SK-N-SH (cell line): Measurements from ENCODE around the gene NSD1. TPM values are rescaled to one million over a fixed set of nuclear protein-coding genes. Genes with fewer than 3 reads are reported as not detected.

Experiments used
- CTCF ChIA-PET: fragments of 300-600, 350-600 bp; formaldehyde crosslinking; extraction: SDS; loops from one replicate; lab custom pipeline; 2021; lab: Yijun Ruan, JAX
- POLR2A ChIA-PET: fragments of 350-600 bp; sonication (Branson Sonifier 250); formaldehyde crosslinking; extraction: SDS; loops from one replicate; lab custom pipeline; 2020; ENCODE audit warnings: antibody characterized with exemption, inconsistent platforms; lab: Yijun Ruan, JAX
- DNase-seq: peaks from one replicate; pipeline ENCODE4 v3.0.0; 2012
- H2AFZ ChIP-seq: fragments of 200-600 bp; sonication (generic); 2 replicates; pipeline ENCODE4 v1.8.1; 2016; ENCODE audit warnings: antibody characterized with exemption, mild to moderate bottlenecking, low read depth
- H3F3A ChIP-seq: fragments of 200-600 bp; sonication (generic); replicated peaks from 2 replicates; pipeline ENCODE3; 2016; ENCODE audit warnings: antibody characterized with exemption, mild to moderate bottlenecking; ENCODE audit not compliant: insufficient read depth
- H3K27ac ChIP-seq, 2 experiments: fragments of 200-500 bp in 1 of 2; fragments of 200-600 bp in 1 of 2; sonication (Bioruptor generic) in 1 of 2; sonication (generic), shearing (Covaris generic) in 1 of 2; 2 replicates each; pipeline versions ENCODE4 v1.5.1 to v1.6.1; 2014 to 2016; ENCODE audit warnings: low read depth in 2 of 2, inconsistent platforms in 1 of 2, low read length in 1 of 2, mild to moderate bottlenecking in 1 of 2, mixed read lengths in 1 of 2
- H3K27me3 ChIP-seq: fragments of 200-600 bp; sonication (generic), shearing (Covaris generic); 2 replicates; pipeline ENCODE4 v1.6.1; 2016; ENCODE audit warnings: mixed run types; ENCODE audit not compliant: insufficient read depth
- H3K36me3 ChIP-seq, 2 experiments: fragments of 200-500 bp in 1 of 2; fragments of 200-600 bp in 1 of 2; sonication (Bioruptor generic) in 1 of 2; sonication (generic) in 1 of 2; replicated peaks in 1 of 2; 2 replicates each; pipeline versions ENCODE3 to v1.5.1; 2014 to 2016; ENCODE audit warnings: low read length in 1 of 2, mild to moderate bottlenecking in 1 of 2; ENCODE audit not compliant: insufficient read depth in 2 of 2, control insufficient read depth in 1 of 2
- H3K4me1 ChIP-seq, 2 experiments: fragments of 200-500 bp in 1 of 2; fragments of 200-600 bp in 1 of 2; sonication (Bioruptor generic) in 1 of 2; sonication (generic), shearing (Covaris generic) in 1 of 2; 2 replicates each; pipeline versions ENCODE4 v1.5.1 to v1.6.1; 2014 to 2016; ENCODE audit warnings: low read depth in 1 of 2, low read length in 1 of 2, mixed run types in 1 of 2; ENCODE audit not compliant: insufficient read depth in 2 of 2, control insufficient read depth in 1 of 2
- H3K4me2 ChIP-seq: fragments of 200-600 bp; sonication (generic), shearing (Covaris generic); 2 replicates; pipeline ENCODE4 v1.6.1; 2017; ENCODE audit warnings: mixed run types
- H3K4me3 ChIP-seq, 2 experiments: fragments of 200-500 bp in 1 of 2; fragments of 200-600 bp in 1 of 2; sonication (Bioruptor generic) in 1 of 2; sonication (generic), shearing (Covaris generic) in 1 of 2; 2 replicates each; pipeline versions ENCODE4 v1.5.1 to v1.8.1; 2014 to 2016; ENCODE audit warnings: low read depth in 2 of 2, inconsistent platforms in 1 of 2, low read length in 1 of 2, mild to moderate bottlenecking in 1 of 2, mixed read lengths in 1 of 2, moderate library complexity in 1 of 2
- H3K79me2 ChIP-seq: fragments of 200-600 bp; sonication (generic); 2 replicates; pipeline ENCODE4 v1.8.1; 2017; ENCODE audit warnings: mild to moderate bottlenecking; ENCODE audit not compliant: insufficient read depth
- H3K9ac ChIP-seq: fragments of 200-600 bp; sonication (generic); 2 replicates; pipeline ENCODE4 v1.6.1; 2017; ENCODE audit warnings: mixed run types
- H3K9me2 ChIP-seq: fragments of 200-600 bp; sonication (generic); 2 replicates; pipeline ENCODE4 v1.6.1; 2017; ENCODE audit warnings: mixed run types
- H3K9me3 ChIP-seq: fragments of 200-600 bp; sonication (generic); 2 replicates; pipeline ENCODE4 v1.6.1; 2017; ENCODE audit warnings: mixed run types, mild to moderate bottlenecking, moderate library complexity
- H4K20me1 ChIP-seq: fragments of 200-600 bp; sonication (generic); 2 replicates; pipeline ENCODE4 v1.6.1; 2017; ENCODE audit warnings: mild to moderate bottlenecking, mixed run types; ENCODE audit not compliant: insufficient read depth
- CHD2 ChIP-seq: fragments of 150-350 bp; IDR thresholded peaks from 2 replicates; pipeline ENCODE4 v1.6.1; 2018; ENCODE audit warnings: low read length; ENCODE audit not compliant: partially characterized antibody
- ELF1 ChIP-seq: IDR thresholded peaks from 2 replicates; pipeline ENCODE4 v1.4.0; 2012
- EZH2phosphoT487 ChIP-seq: fragments of 200-600 bp; sonication (generic); IDR thresholded peaks from 2 replicates; pipeline ENCODE4 v1.6.1; 2017; ENCODE audit warnings: low read depth, mixed run types, mild to moderate bottlenecking, antibody characterized with exemption, moderate library complexity, borderline replicate concordance
- FOSL2 ChIP-seq: IDR thresholded peaks from 2 replicates; pipeline ENCODE4 v1.4.0; 2012; ENCODE audit warnings: low read depth, mild to moderate bottlenecking, moderate library complexity, borderline replicate concordance
- FOXJ3 ChIP-seq: sonication (generic); formaldehyde crosslinking; IDR thresholded peaks from 2 replicates; pipeline ENCODE4 v1.5.1; 2020; ENCODE audit warnings: mild to moderate bottlenecking, missing genetic modification reagents
- MEF2A ChIP-seq: IDR thresholded peaks from 2 replicates; pipeline ENCODE4 v1.4.0; 2012; ENCODE audit warnings: low read depth, borderline replicate concordance
- NRF1 ChIP-seq: IDR thresholded peaks from 2 replicates; pipeline ENCODE4 v1.6.1; 2012; ENCODE audit warnings: low read depth, mild to moderate bottlenecking, low read length
- RAD21 ChIP-seq: IDR thresholded peaks from 2 replicates; pipeline ENCODE4 v1.6.1; 2012; ENCODE audit warnings: mild to moderate bottlenecking, low read length
- RCOR1 ChIP-seq: fragments of 150-350 bp; IDR thresholded peaks from 2 replicates; pipeline ENCODE4 v1.6.1; 2017; ENCODE audit warnings: antibody characterized with exemption, low read length
- RFX5 ChIP-seq: IDR thresholded peaks from 2 replicates; pipeline ENCODE4 v1.6.1; 2012; ENCODE audit warnings: mild to moderate bottlenecking, improper control_type of control experiment, low read length
- SIN3A ChIP-seq: IDR thresholded peaks from 2 replicates; pipeline ENCODE4 v1.6.1; 2012; ENCODE audit warnings: low read depth, mild to moderate bottlenecking, low read length, moderate library complexity, borderline replicate concordance
- YY1 ChIP-seq: IDR thresholded peaks from 2 replicates; pipeline ENCODE4 v1.4.0; 2012; ENCODE audit warnings: low read depth, mild to moderate bottlenecking
- WGBS: methylation state at CpG from one replicate; pipeline ENCODE4 v1.1.6; 2017; ENCODE audit warnings: low lambda C conversion rate; 5-methylcytosine and 5-hydroxymethylcytosine counted together
- polyA plus RNA-seq, 3 experiments: library from polyadenylated mRNA; depleted of rRNA; stranded (reverse); fragments of >200 nt; gene quantifications; 2 replicates each; pipeline ENCODE4 v1.2.3, GENCODE V29; 2012
- TF ChIP-seq, protein P1 (sequence below): IDR thresholded peaks from 2 replicates; pipeline ENCODE4 v1.6.1; 2012; ENCODE audit warnings: mild to moderate bottlenecking, low read depth, low read length, moderate library complexity
- TF ChIP-seq, protein P2 (sequence below): IDR thresholded peaks from 2 replicates; pipeline ENCODE4 v1.4.0; 2012; ENCODE audit warnings: low read depth, borderline replicate concordance
- TF ChIP-seq, protein P3 (sequence below): IDR thresholded peaks from 2 replicates; pipeline ENCODE4 v1.4.0; 2012; ENCODE audit warnings: low read depth
- TF ChIP-seq, protein P4 (sequence below): IDR thresholded peaks from 2 replicates; pipeline ENCODE4; 2012
- TF ChIP-seq, protein P5 (sequence below): IDR thresholded peaks from 2 replicates; pipeline ENCODE4 v1.4.0; 2012; ENCODE audit warnings: low read depth, borderline replicate concordance

NSD1 gene
- polyA plus RNA-seq, 1 of the 3 experiments (the other 2 are of a cell fraction): 6.7 TPM

DNA sequence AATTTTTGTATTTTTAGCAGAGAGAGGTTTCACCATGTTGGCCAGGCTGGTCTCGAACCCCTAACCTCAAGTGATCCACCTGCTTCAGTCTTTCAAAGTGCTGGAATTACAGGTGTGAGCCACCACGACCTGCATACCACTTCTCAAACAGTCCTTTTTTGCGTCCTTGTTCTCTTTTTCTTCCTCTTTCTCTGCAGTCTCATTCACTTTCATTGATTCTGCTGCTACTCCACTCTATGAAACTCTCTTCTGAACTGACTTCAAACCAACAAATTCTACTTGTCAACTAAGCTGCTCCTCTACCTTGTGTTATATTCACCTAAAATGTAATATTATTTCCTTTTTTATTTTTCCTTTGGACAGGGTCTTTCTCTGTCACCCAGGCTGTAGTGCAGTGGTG lies 7.9 kb downstream of the NSD1 start:
- H3K4me1 ChIP-seq: peaks cover 0 to 2% of the 10 kb centered on the region in 2 experiments; a peak in 2 of 4 replicates
- H3K79me2 ChIP-seq: peaks cover 98% of the 10 kb centered on the region
- ChIA-PET POLR2A (interaction anchor here (0.5 kb wide), 1 partner anchor 24 kb away, joined by 5 read pairs; no protein-coding TSS in a partner anchor), CTCF (interaction anchor here (0.9 to 1.7 kb wide), 2 partner anchors 28 to 37 kb away, joined by 3 to 4 read pairs; no protein-coding TSS in a partner anchor)
- 93% methylated on average over 3 of the region's 3 CpGs for WGBS
- H3K9me3 ChIP-seq: no peaks in the 10 kb centered on the region
- no peak overlapping the region for H3K4me3 ChIP-seq
- TF ChIP-seq CHD2 (no peak), ELF1 (no peak), RCOR1 (no peak), MEF2A (no peak), EZH2phosphoT487 (no peak), SIN3A (no peak), RFX5 (no peak), FOSL2 (no peak), YY1 (no peak), NRF1 (no peak), FOXJ3 (no peak), RAD21 (no peak)
- TF ChIP-seq, protein P1, sequence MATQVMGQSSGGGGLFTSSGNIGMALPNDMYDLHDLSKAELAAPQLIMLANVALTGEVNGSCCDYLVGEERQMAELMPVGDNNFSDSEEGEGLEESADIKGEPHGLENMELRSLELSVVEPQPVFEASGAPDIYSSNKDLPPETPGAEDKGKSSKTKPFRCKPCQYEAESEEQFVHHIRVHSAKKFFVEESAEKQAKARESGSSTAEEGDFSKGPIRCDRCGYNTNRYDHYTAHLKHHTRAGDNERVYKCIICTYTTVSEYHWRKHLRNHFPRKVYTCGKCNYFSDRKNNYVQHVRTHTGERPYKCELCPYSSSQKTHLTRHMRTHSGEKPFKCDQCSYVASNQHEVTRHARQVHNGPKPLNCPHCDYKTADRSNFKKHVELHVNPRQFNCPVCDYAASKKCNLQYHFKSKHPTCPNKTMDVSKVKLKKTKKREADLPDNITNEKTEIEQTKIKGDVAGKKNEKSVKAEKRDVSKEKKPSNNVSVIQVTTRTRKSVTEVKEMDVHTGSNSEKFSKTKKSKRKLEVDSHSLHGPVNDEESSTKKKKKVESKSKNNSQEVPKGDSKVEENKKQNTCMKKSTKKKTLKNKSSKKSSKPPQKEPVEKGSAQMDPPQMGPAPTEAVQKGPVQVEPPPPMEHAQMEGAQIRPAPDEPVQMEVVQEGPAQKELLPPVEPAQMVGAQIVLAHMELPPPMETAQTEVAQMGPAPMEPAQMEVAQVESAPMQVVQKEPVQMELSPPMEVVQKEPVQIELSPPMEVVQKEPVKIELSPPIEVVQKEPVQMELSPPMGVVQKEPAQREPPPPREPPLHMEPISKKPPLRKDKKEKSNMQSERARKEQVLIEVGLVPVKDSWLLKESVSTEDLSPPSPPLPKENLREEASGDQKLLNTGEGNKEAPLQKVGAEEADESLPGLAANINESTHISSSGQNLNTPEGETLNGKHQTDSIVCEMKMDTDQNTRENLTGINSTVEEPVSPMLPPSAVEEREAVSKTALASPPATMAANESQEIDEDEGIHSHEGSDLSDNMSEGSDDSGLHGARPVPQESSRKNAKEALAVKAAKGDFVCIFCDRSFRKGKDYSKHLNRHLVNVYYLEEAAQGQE: no peak
- TF ChIP-seq, protein P2, sequence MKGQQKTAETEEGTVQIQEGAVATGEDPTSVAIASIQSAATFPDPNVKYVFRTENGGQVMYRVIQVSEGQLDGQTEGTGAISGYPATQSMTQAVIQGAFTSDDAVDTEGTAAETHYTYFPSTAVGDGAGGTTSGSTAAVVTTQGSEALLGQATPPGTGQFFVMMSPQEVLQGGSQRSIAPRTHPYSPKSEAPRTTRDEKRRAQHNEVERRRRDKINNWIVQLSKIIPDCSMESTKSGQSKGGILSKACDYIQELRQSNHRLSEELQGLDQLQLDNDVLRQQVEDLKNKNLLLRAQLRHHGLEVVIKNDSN: no peak
- TF ChIP-seq, protein P3, sequence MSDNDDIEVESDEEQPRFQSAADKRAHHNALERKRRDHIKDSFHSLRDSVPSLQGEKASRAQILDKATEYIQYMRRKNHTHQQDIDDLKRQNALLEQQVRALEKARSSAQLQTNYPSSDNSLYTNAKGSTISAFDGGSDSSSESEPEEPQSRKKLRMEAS: no peak
- TF ChIP-seq, protein P4, sequence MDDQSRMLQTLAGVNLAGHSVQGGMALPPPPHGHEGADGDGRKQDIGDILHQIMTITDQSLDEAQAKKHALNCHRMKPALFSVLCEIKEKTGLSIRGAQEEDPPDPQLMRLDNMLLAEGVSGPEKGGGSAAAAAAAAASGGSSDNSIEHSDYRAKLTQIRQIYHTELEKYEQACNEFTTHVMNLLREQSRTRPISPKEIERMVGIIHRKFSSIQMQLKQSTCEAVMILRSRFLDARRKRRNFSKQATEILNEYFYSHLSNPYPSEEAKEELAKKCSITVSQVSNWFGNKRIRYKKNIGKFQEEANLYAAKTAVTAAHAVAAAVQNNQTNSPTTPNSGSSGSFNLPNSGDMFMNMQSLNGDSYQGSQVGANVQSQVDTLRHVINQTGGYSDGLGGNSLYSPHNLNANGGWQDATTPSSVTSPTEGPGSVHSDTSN: no peak
- TF ChIP-seq, protein P5, sequence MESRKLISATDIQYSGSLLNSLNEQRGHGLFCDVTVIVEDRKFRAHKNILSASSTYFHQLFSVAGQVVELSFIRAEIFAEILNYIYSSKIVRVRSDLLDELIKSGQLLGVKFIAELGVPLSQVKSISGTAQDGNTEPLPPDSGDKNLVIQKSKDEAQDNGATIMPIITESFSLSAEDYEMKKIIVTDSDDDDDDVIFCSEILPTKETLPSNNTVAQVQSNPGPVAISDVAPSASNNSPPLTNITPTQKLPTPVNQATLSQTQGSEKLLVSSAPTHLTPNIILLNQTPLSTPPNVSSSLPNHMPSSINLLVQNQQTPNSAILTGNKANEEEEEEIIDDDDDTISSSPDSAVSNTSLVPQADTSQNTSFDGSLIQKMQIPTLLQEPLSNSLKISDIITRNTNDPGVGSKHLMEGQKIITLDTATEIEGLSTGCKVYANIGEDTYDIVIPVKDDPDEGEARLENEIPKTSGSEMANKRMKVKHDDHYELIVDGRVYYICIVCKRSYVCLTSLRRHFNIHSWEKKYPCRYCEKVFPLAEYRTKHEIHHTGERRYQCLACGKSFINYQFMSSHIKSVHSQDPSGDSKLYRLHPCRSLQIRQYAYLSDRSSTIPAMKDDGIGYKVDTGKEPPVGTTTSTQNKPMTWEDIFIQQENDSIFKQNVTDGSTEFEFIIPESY: no peak
- DNase-seq: no peak
- H3K4me2 ChIP-seq: no peak overlapping the region
- H3K27me3 ChIP-seq: no peaks in the 10 kb centered on the region
- no peak overlapping the region for H3K9ac ChIP-seq
- no peak overlapping the region for H3K27ac ChIP-seq
- peaks cover 4% of the 10 kb centered on the region for H3F3A ChIP-seq
- no peak overlapping the region for H2AFZ ChIP-seq
- peaks cover 19 to 52% of the 10 kb centered on the region in 2 experiments for H3K36me3 ChIP-seq
- peaks cover 3% of the 10 kb centered on the region; the same call in 1 of the 2 replicates for H4K20me1 ChIP-seq
- no peaks in the 10 kb centered on the region for H3K9me2 ChIP-seq
